Nephron progenitor cell (in vitro differentiated cells): ENCODE data around the gene EPHA6.
"Not testable (repeated sequence)": the region's sequence is repeated elsewhere in the genome, so short reads cannot be mapped to it uniquely, and the experiment has no call there.

Experiments
- DNase-seq: peaks from one replicate; pipeline ENCODE4 v3.0.0; 2021
- H3K27ac Mint-ChIP-seq: 2 replicates; pipeline ENCODE4 v1.8.0; 2021; ENCODE audit warnings: mild to moderate bottlenecking, moderate library complexity, mixed read lengths
- H3K27me3 Mint-ChIP-seq: 2 replicates; pipeline ENCODE4 v1.8.0; 2021; ENCODE audit warnings: mild to moderate bottlenecking, low read depth, mixed read lengths; ENCODE audit not compliant: poor library complexity
- H3K36me3 Mint-ChIP-seq: 2 replicates; pipeline ENCODE4 v1.8.0; 2021; ENCODE audit warnings: low read depth, mixed read lengths
- H3K4me1 Mint-ChIP-seq: 2 replicates; pipeline ENCODE4 v1.8.0; 2021; ENCODE audit warnings: mixed read lengths
- H3K4me3 Mint-ChIP-seq: 2 replicates; pipeline ENCODE4 v1.8.0; 2021; ENCODE audit warnings: mild to moderate bottlenecking, moderate library complexity, mixed read lengths
- H3K9me3 Mint-ChIP-seq: 2 replicates; pipeline ENCODE4 v1.8.0; 2021; ENCODE audit warnings: mild to moderate bottlenecking, moderate library complexity, mixed read lengths
- TF ChIP-seq, protein P1 (sequence below): fragments of 200-600 bp; sonication (generic); IDR thresholded peaks from 2 replicates; pipeline ENCODE4 v1.5.0; 2021; ENCODE audit warnings: antibody characterized with exemption

EPHA6 gene

DNA sequence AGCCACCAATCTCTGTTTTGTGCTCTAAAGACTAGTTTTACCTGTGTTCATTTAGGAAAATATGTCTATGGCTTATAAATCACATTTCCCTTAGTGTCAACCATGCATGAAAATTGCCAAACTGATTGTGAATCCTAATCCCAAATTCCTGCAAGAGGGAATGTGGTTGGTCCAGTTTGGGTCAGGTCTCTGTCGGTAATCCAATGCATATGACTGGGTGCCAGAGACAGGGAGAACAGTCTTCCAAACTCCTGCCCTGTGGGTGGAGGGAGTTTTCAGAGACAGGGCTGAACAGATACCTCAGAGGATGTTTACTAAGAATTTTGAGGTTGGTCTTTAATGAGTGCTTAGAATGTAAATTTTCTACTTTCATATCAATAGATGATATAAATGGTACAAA lies 649.6 kb downstream of the EPHA6 start:
- H3K27me3 Mint-ChIP-seq, result no peaks in the 10 kb centered on the region
- H3K4me3 Mint-ChIP-seq, result no peak overlapping the region
- no peak for DNase-seq
- H3K4me1 Mint-ChIP-seq, result no peaks in the 10 kb centered on the region
- no peaks in the 10 kb centered on the region for H3K9me3 Mint-ChIP-seq
- H3K27ac Mint-ChIP-seq, result no peak overlapping the region
- TF ChIP-seq, protein P1, sequence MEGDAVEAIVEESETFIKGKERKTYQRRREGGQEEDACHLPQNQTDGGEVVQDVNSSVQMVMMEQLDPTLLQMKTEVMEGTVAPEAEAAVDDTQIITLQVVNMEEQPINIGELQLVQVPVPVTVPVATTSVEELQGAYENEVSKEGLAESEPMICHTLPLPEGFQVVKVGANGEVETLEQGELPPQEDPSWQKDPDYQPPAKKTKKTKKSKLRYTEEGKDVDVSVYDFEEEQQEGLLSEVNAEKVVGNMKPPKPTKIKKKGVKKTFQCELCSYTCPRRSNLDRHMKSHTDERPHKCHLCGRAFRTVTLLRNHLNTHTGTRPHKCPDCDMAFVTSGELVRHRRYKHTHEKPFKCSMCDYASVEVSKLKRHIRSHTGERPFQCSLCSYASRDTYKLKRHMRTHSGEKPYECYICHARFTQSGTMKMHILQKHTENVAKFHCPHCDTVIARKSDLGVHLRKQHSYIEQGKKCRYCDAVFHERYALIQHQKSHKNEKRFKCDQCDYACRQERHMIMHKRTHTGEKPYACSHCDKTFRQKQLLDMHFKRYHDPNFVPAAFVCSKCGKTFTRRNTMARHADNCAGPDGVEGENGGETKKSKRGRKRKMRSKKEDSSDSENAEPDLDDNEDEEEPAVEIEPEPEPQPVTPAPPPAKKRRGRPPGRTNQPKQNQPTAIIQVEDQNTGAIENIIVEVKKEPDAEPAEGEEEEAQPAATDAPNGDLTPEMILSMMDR, result no peak
- H3K36me3 Mint-ChIP-seq, result no peaks in the 10 kb centered on the region

DNA sequence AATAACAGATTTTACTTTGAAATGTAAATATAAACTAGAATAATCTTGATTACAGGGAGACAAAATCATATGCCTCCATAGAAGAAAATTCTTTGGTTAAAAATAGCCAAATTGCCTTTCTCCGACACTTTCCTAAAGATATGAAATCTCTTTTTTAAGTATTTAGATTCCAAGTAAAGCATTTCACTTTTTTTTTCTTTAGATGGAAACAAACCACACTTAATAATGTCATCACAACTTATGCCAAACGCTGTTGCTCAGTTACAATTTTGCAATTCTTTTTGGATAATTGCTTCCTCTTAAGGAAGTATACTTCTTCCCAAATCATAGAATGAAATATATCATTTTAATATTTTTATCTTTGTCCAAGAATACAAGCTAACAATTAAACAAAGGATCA lies 656.1 kb downstream of the EPHA6 start:
- TF ChIP-seq, protein P1, result no peak
- no peak for DNase-seq
- H3K36me3 Mint-ChIP-seq, result no peaks in the 10 kb centered on the region

DNA sequence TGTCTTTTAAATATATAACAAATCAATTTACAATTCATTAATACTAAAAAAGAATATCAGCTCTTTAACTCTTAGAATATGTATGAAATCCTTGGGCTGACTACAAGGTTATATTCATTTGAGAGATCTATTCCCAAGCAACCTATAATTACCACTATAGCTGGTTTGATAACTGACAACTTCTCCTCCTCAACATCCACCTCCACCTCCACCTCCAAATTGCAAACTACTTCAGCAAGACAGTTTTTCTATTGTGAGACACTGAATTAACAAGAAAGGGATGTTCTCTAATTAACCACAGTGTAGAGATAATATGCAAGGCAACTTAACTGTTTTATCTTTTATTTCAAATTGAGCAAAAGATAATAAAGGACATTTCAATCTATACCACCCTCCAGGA lies 665.3 kb downstream of the EPHA6 start:
- H3K27ac Mint-ChIP-seq, result no peak overlapping the region
- no peak for DNase-seq
- TF ChIP-seq, protein P1, result no peak
- H3K4me3 Mint-ChIP-seq, result no peak overlapping the region
- H3K4me1 Mint-ChIP-seq, result no peaks in the 10 kb centered on the region
- peaks cover 3% of the 10 kb centered on the region for H3K9me3 Mint-ChIP-seq
- H3K36me3 Mint-ChIP-seq, result no peaks in the 10 kb centered on the region
- H3K27me3 Mint-ChIP-seq, result no peaks in the 10 kb centered on the region

More for the DNA sequence above, 656.1 kb downstream of the EPHA6 start:
- Mint-ChIP-seq H3K4me1 (no peaks in the 10 kb centered on the region), H3K27ac (no peak overlapping the region), H3K9me3 (no peaks in the 10 kb centered on the region), H3K4me3 (no peak overlapping the region), H3K27me3 (no peaks in the 10 kb centered on the region)

DNA sequence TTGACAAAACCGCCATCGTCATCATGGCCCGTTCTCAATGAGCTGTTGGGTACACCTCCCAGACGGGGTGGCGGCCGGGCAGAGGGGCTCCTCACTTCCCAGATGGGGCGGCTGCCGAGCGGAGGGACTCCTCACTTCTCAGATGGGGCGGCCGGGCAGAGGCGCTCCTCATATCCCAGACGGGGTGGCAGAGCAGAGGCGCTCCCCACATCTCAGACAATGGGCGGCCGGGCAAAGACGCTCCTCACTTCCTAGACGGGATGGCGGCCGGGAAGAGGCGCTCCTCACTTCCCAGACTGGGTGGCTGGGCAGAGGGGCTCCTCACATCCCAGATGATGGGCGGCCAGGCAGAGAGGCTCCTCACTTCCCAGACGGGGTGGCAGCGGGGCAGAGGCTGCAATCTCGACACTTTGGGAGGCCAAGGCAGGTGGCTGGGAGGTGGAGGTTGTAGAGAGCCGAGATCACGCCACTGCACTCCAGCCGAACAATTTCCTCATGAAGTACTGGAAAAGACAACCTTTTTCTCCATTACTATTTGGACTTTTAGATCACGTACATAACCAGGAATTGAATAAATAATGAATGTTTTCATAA lies 666.4 kb downstream of the EPHA6 start:
- not testable (repeated sequence) for DNase-seq, H3K9me3 Mint-ChIP-seq, H3K27me3 Mint-ChIP-seq, H3K27ac Mint-ChIP-seq, H3K36me3 Mint-ChIP-seq, H3K4me3 Mint-ChIP-seq, H3K4me1 Mint-ChIP-seq

DNA sequence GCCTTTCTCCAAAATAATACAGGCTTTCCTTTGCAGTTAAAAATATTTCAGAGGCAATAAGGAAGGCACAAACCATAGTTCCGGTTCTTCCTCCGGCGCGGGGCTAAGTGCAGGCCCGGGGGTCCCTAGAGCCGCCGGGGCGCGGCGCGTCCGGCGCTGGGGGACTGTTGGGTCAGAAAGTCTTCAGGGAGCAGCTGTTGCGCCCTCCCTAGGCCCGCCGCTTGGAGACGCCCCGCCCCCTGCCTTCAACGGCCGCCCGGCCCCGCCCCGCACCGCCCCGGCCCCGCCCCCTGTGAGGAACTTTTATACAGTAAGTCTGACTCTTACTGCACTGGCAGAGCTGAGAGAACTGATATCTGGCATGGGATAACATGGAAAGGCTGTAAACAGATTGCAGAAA lies 667.0 kb downstream of the EPHA6 start:
- TF ChIP-seq, protein P1, result no peak
- H3K36me3 Mint-ChIP-seq, result no peaks in the 10 kb centered on the region
- DNase-seq, result no peak
- H3K4me3 Mint-ChIP-seq, result no peak overlapping the region
- H3K27ac Mint-ChIP-seq, result no peak overlapping the region
- H3K9me3 Mint-ChIP-seq, result peaks cover 3% of the 10 kb centered on the region
- no peaks in the 10 kb centered on the region for H3K27me3 Mint-ChIP-seq
- no peaks in the 10 kb centered on the region for H3K4me1 Mint-ChIP-seq

DNA sequence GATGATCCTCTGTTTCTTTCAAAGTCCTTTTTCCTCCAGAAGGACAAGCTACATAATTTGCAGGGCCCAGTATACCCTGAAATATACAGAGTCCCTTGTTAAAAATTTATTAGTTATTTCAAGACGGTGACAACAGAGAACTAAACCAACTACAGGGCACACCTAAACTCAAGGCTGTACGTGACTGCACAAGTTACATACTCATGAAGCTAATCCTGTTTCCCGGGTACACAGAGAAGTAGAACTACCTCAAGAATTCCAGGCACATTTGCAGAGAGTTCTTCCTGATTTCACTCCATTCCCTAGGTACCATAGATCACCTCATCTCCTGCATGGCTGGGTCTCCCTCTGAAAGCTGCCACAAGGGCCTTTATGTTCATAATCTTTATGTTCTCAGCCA lies 670.8 kb downstream of the EPHA6 start:
- no peak overlapping the region for H3K4me3 Mint-ChIP-seq
- no peaks in the 10 kb centered on the region for H3K4me1 Mint-ChIP-seq
- peaks cover 3% of the 10 kb centered on the region for H3K9me3 Mint-ChIP-seq
- H3K36me3 Mint-ChIP-seq, result no peaks in the 10 kb centered on the region
- no peak overlapping the region for H3K27ac Mint-ChIP-seq
- no peaks in the 10 kb centered on the region for H3K27me3 Mint-ChIP-seq
- TF ChIP-seq, protein P1, result no peak
- DNase-seq, result no peak
